ENCODE data around the gene PHLDB1. TPM values are rescaled to one million over a fixed set of nuclear protein-coding genes. Genes with fewer than 3 reads are reported as not detected.

The PHLDB1 gene
- total RNA-seq, 1 experiment from 2014 or later: 36.2 TPM

DNA sequence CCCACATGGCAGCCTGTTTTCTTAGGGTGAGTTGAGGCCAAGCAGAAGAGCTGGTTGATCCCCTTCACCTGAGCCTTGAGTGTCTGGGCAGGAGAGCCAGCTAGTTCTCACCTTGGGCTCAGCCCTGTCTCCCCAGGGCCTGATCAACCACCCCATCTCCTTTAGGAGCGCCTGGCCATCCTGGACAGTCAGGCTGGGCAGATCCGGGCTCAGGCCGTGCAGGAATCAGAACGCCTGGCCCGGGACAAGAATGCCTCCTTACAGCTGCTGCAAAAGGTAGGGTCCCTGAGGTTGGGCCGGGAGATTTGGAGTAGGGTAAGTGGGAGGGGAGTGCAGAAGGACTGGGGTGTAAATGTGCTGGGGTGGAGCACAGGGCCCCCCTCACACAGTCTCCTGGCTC, 31.3 kb downstream of the PHLDB1 start (continued):
- TF ChIP-seq EGR1 (IDR thresholded peaks at IDR 0.05; ENCODE audit: low read depth) (no peak), CEBPB (IDR thresholded peaks at IDR 0.05; ENCODE audit: low read depth) (no peak), CBX3 (IDR thresholded peaks at IDR 0.05; ENCODE audit: low read depth) (no peak), ELF1 (IDR thresholded peaks at IDR 0.05; ENCODE audit: borderline replicate concordance, low read depth) (no peak), ZNF274 (IDR thresholded peaks at IDR 0.05; ENCODE audit: low read depth, low read length) (no peak)
- TF ChIP-seq, protein P1, sequence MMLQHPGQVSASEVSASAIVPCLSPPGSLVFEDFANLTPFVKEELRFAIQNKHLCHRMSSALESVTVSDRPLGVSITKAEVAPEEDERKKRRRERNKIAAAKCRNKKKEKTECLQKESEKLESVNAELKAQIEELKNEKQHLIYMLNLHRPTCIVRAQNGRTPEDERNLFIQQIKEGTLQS (IDR thresholded peaks at IDR 0.05): no peak
- TF ChIP-seq, protein P2, sequence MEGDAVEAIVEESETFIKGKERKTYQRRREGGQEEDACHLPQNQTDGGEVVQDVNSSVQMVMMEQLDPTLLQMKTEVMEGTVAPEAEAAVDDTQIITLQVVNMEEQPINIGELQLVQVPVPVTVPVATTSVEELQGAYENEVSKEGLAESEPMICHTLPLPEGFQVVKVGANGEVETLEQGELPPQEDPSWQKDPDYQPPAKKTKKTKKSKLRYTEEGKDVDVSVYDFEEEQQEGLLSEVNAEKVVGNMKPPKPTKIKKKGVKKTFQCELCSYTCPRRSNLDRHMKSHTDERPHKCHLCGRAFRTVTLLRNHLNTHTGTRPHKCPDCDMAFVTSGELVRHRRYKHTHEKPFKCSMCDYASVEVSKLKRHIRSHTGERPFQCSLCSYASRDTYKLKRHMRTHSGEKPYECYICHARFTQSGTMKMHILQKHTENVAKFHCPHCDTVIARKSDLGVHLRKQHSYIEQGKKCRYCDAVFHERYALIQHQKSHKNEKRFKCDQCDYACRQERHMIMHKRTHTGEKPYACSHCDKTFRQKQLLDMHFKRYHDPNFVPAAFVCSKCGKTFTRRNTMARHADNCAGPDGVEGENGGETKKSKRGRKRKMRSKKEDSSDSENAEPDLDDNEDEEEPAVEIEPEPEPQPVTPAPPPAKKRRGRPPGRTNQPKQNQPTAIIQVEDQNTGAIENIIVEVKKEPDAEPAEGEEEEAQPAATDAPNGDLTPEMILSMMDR (IDR thresholded peaks at IDR 0.05 in 2 of 3, conservative IDR thresholded peaks at IDR 0.05 in 1 of 3; ENCODE audit: borderline replicate concordance in 1 of 3, insufficient read depth in 1 of 3, low read depth in 2 of 3, low read length in 2 of 3): no peak

DNA sequence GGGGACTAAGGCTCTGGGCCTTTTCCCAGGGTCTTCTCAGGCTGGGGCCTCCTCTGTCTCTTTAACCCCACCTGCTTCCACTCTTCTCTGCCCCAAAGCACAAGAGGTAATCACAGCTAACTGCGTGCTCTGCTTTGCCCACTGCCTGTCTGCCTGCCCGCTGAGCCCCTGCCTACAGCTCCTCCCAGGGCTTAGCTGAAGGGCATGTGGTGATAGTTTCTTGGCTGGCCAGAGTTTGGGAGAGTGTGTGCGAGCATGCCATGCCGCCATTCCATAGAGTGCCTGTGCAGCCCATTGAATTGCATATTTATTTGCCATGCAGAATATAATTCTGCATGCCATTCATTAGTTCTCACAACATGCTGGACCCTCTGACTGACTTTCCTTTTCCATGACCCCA, 32.5 kb downstream of the PHLDB1 start:
- H3K9me2 ChIP-seq (ENCODE audit: insufficient read depth): no peaks in the 10 kb centered on the region
- RAD21 ChIA-PET (ENCODE audit: low non-redundant PET in 1 of 2, low total read pairs in 2 of 2, uncharacterized antibody in 2 of 2, unreplicated experiment in 2 of 2): no interaction called here
- no peak overlapping the region for H2AFZ ChIP-seq (ENCODE audit: low read depth, low read length, poor library complexity, severe bottlenecking)
- peaks cover 0 to 5% of the 10 kb centered on the region in 2 experiments; a peak in 2 of 4 replicates for H3K36me3 ChIP-seq (ENCODE audit: control insufficient read depth in 1 of 2, insufficient read depth in 2 of 2, low read length in 2 of 2)
- no TSS peak for BruUV-seq (replicated peaks)
- intact Hi-C loops (cut with micrococcal nuclease): no loop called here
- H3K79me2 ChIP-seq (ENCODE audit: insufficient read depth, low read length): no peaks in the 10 kb centered on the region
- H3K27me3 ChIP-seq (ENCODE audit: insufficient read depth, low read length): no peaks in the 10 kb centered on the region
- H3K4me2 ChIP-seq (ENCODE audit: low read length): no peak overlapping the region
- H3K27ac ChIP-seq (ENCODE audit: low read depth, low read length): no peak overlapping the region
- H4K20me1 ChIP-seq (ENCODE audit: insufficient read depth): no peaks in the 10 kb centered on the region
- DNase-seq (ENCODE audit: low read depth, low spot score) (no peak), ATAC-seq (no peak)
- CTCF ChIA-PET: no interaction called here
- H3K9ac ChIP-seq (ENCODE audit: low read length): no peak overlapping the region
- peaks cover 5 to 21% of the 10 kb centered on the region in 2 experiments; a peak in 3 of 4 replicates for H3K4me1 ChIP-seq (ENCODE audit: control insufficient read depth in 1 of 2, insufficient read depth in 2 of 2, low read length in 2 of 2)
- no peaks in the 10 kb centered on the region for H3K9me3 ChIP-seq (ENCODE audit: control insufficient read depth in 1 of 2, insufficient read depth in 1 of 2, low read depth in 1 of 2, low read length in 2 of 2)
- TF ChIP-seq SP1 (IDR thresholded peaks at IDR 0.05; ENCODE audit: low read depth) (no peak), EZH2 (IDR thresholded peaks at IDR 0.05) (no peak), POLR2AphosphoS5 (IDR thresholded peaks at IDR 0.05; ENCODE audit: low read depth, low read length) (no peak), EGR1 (IDR thresholded peaks at IDR 0.05; ENCODE audit: low read depth) (no peak), SRF (IDR thresholded peaks at IDR 0.05; ENCODE audit: low read depth) (no peak), YY1 (IDR thresholded peaks at IDR 0.05; ENCODE audit: extremely low read depth, insufficient replicate concordance, low read depth, low read length) (no peak), POLR2A (IDR thresholded peaks at IDR 0.05; ENCODE audit: borderline replicate concordance, extremely low read depth, insufficient read depth, insufficient read length) (no peak), JUND (IDR thresholded peaks at IDR 0.05) (no peak), CBX3 (IDR thresholded peaks at IDR 0.05; ENCODE audit: low read depth) (no peak), TCF7L2 (IDR thresholded peaks at IDR 0.05; ENCODE audit: borderline replicate concordance, extremely low read depth, insufficient read depth, insufficient read length) (no peak), SIN3A (IDR thresholded peaks at IDR 0.05; ENCODE audit: low read depth) (no peak)
- TF ChIP-seq, protein P2 (IDR thresholded peaks at IDR 0.05 in 2 of 3, conservative IDR thresholded peaks at IDR 0.05 in 1 of 3; ENCODE audit: borderline replicate concordance in 1 of 3, insufficient read depth in 1 of 3, low read depth in 2 of 3, low read length in 2 of 3): no peak
- TF ChIP-seq, protein P1 (IDR thresholded peaks at IDR 0.05): no peak
- H3K4me3 ChIP-seq (replicated peaks in 1 of 2; ENCODE audit: low read depth in 1 of 2, low read length in 2 of 2): no peak overlapping the region
- POLR2A ChIA-PET: no interaction called here

Measured in HCT116 (cell line).